ENCODE measurements around the gene STAMBPL1.

DNA sequence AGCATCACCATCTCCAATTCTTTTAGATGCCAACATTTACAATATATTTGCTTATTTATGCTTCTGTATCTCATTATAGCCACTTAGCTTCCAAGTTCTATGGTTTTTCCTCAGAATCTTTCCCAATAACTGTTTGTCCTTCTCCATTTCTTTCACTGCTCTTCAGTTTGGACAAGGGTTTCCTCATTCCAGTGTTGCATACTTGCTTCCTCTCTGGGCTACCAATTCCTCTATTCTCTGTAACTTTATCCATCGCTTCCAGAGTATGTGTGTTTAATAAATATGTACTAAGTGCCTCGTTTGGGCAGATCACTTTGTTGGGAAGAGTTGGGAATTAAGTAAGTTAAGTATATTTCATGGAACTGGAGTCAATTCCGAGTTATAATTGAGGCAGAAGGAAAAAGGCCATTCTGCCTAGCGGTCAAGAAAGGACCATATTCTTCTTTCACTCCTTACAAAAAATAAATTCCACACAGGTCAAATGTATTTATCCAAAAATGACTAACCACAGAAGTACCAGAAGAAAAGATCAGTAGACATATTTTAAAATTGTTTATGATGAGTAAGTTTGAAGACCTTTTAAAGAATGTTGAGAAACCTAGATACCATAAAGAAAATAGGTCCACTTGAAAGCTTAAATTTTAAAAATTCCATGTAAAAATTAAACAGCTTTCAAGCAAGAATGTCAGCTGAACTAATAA, 10.8 kb downstream of the STAMBPL1 start:
- TF ChIP-seq CTCF (conservative IDR thresholded peaks at IDR 0.05 in 1 of 2, IDR thresholded peaks at IDR 0.05 in 1 of 2; ENCODE audit: low read depth in 1 of 2, low read length in 2 of 2) (no peak), EZH2 (IDR thresholded peaks at IDR 0.05; ENCODE audit: low read length, missing control alignments) (no peak)
